GM18873 (cell line): ENCODE results near the gene TYROBP.
"Not testable (repeated sequence)": the region's sequence is repeated elsewhere in the genome, so short reads cannot be mapped to it uniquely, and the experiment has no call there.

Experiments
- ATAC-seq: cut with Tn5 transposase; IDR thresholded peaks from one replicate; pipeline ENCODE4 v1.9.1; 2021; ENCODE audit warnings: mild to moderate bottlenecking, moderate library complexity, moderate number of reproducible peaks; ENCODE audit not compliant: unreplicated experiment, low FRiP score

The TYROBP gene

DNA sequence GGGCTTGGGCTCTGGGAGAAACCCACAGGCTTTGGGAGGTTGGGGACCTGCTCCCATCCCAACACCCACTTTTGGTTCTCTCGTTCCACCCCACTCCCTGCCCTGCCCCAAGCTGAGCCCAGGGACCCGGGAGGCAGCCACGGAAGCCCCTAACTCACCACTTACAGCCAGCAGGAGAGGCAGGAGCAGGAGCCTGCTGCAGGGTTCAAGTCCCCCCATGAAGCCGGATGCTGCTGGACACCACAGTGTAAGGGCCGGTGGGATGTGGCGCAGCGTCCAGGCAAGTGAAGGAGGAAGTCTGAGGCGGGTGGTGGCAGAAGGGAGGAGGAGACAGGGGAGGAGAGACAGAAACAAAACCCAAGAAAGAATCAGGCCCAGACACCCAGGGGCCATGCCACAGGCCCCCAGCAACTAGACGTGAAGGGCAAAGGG, at the start of gene TYROBP:
Gene TYROBP, minus strand, starts transcription at position 286 of the 432 bp plus-strand sequence. Its CDS starts 67 bp downstream, at position 219.
- no peak for ATAC-seq

DNA sequence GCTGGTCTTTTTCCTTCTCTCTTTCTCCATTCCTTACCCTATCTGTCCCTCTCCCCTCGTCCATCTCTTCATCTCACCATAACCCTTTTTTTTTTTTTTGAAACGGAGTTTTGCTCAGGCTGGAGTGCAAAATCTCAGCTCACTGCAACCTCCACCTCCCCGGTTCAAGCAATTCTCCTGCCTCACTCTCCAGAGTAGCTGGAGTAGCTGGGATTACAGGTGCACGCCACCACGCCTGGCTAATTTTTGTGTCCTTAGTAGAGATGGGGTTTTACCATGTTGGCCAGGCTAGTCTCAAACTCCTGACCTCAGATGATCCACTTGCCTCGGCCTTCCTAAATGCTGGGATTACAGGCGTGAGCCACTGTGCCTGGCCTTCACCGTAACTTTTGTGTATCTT, 49.3 kb upstream of the TYROBP start:
- not testable (repeated sequence) for ATAC-seq

- ATAC-seq, result no peak
Measured at GRCh38 chr19:35955881-35956634, 48.0 kb upstream of the TYROBP start.

DNA sequence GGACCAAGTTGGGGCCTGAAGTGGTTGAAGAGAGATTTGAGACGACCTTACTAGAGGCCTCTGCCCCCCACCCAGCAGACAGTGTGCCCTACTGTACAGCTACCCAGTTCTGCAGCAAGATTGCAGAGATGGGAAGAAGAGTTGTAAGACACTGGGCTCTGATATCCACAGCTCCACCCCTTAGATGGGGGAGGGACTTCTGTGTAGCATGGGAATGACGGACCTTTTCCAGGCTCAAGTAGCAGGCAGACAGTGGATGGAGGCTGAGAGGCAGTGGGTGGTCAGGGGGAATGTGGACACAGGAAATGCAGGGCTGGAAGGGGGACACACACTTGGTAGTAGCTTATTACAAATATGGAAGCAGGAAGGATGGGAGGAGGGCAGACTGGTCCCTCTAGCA, 41.0 kb upstream of the TYROBP start:
- no peak for ATAC-seq

GRCh38 chr19:35946203-35946602, 38.1 kb upstream of the TYROBP start:
- no peak for ATAC-seq

DNA sequence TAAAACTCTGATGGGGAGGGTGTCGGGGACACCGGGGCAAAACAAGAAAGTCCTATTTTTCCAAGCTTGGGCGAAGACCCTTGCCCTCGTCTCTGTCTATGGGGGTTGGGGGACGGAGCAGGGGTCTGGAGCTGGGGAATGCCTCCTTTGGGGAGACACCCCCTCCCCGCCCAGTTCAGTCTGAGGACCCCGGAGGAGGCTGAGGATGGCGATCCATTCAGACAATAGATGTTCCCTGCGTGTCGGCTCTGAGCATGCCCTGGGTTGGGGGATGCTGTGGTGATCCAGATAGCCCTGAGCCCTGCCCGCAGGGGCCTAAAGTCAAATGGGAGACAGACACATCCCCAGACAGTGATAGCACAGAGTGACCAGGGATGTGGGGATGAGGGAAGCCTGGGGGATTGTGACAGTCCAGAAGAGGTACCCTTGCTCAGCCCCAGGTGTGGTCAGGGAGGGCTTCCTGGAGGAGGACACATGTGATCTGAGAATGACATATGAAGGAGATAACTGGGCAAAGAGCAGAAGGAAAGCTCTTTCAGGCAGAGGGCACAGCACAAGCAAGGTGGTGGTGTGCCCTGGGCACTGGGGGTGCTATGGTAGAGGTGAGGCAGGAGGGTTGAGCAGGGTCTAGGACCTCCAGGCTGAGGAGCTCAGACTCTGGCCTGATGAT, 37.2 kb upstream of the TYROBP start:
- no peak for ATAC-seq

DNA sequence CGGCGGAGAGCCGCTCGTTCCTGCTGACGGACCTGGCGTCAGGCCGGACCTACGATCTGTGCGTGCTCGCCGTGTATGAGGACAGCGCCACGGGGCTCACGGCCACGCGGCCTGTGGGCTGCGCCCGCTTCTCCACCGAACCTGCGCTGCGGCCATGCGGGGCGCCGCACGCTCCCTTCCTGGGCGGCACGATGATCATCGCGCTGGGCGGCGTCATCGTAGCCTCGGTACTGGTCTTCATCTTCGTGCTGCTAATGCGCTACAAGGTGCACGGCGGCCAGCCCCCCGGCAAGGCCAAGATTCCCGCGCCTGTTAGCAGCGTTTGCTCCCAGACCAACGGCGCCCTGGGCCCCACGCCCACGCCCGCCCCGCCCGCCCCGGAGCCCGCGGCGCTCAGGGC, 36.5 kb upstream of the TYROBP start:
- no peak for ATAC-seq

DNA sequence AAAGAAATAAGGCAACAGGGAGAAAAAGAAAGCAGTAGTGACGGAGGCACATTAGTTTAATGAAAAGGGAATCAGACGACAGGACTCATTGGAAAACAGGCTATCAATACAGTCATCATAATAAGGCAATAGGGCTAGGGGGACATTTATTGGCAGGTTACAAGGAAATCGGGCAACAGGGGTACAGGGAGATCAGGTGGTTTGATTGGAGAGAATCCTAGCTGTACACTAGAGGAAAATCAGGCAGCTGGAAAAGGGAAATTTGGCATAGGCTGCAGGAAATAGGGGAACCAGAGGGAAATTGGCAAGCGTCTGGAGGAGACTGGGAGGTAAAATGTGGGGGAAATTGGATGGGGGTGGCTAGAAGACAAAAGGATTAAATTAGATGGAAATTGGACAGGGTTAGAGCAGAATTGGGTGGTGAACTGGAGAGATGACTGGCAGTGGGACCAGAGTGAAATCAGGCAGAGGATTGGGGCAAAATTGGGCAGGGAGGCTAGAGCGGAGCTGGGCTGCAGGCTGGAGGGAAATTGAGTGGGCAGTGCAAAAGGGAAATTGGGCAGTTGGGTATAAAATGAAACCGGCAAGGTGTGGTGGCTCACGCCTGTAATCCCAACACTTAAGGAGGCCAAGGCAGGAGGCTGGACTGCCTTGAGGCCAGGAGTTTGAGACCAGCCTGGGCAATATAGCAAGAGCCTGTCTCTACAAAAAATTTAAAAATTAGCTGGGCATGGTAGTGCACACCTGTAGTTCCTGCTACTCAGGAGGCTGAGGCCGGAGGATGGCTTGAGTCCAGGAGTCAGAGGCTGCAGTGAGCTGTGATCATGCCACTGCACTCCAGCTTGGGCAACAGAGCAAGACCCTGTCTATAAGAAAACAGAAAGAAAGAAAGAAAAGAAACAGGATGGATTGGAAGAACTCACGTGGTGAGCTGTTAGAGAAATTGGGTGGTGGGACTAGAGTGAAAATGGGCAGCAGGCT, 35.5 kb upstream of the TYROBP start:
- no peak for ATAC-seq

DNA sequence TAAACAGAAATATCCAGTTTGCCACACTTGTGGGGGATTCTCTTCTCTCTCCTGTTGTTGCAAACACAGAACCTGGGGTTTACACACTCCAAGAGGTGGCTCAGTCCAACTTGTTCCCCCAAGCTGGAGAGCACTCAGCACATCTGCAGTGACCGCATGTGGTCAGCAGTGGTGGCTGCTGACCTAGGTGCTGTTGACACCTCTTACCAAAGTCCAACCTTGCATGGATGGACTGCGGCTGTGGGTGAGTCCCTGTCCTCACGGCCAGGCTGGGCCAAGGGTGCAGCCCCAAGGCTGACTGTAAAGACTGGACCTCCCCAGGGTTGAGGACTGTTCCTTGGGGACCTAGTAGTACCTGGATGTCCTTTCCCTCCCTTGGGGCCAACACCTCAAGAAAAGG, 34.1 kb upstream of the TYROBP start:
- ATAC-seq, result no peak

DNA sequence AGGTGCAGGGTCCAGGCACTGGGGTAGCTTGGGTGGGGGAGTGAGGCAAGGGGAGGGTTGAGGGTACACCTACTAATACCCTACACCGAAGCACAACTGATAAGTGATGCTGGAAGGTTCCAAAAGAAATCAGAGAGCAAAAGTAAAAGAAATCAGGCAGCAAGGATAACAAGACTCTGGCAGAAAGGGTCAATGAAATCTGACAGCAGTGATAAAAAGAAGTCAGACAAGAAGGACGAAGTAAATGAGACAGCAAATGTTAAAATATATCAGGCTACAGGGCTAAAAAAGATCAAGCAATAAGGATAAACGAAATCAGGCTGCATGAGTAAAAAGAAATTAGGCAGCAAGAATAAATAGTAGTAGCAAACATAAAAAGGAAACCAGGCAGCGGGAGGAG, 32.7 kb upstream of the TYROBP start:
- ATAC-seq, result no peak

DNA sequence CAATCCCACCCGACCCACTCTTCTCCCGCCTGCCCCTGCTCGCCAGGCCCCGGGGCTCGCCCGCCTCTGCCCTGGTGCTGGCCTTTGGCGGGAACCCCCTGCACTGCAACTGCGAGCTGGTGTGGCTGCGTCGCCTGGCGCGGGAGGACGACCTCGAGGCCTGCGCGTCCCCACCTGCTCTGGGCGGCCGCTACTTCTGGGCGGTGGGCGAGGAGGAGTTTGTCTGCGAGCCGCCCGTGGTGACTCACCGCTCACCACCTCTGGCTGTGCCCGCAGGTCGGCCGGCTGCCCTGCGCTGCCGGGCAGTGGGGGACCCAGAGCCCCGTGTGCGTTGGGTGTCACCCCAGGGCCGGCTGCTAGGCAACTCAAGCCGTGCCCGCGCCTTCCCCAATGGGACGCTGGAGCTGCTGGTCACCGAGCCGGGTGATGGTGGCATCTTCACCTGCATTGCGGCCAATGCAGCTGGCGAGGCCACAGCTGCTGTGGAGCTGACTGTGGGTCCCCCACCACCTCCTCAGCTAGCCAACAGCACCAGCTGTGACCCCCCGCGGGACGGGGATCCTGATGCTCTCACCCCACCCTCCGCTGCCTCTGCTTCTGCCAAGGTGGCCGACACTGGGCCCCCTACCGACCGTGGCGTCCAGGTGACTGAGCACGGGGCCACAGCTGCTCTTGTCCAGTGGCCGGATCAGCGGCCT, 32.1 kb upstream of the TYROBP start:
- ATAC-seq, result no peak

DNA sequence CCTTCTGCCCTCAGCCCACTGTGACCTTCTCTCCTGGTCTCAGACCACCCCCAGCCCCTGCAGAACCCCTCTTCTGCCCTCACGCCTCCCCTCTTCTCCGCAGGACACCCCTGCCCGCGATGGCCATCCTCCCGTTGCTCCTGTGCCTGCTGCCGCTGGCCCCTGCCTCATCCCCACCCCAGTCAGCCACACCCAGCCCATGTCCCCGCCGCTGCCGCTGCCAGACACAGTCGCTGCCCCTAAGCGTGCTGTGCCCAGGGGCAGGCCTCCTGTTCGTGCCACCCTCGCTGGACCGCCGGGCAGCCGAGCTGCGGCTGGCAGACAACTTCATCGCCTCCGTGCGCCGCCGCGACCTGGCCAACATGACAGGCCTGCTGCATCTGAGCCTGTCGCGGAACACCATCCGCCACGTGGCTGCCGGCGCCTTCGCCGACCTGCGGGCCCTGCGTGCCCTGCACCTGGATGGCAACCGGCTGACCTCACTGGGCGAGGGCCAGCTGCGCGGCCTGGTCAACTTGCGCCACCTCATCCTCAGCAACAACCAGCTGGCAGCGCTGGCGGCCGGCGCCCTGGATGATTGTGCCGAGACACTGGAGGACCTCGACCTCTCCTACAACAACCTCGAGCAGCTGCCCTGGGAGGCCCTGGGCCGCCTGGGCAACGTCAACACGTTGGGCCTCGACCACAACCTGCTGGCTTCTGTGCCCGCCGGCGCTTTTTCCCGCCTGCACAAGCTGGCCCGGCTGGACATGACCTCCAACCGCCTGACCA, 31.4 kb upstream of the TYROBP start:
- no peak for ATAC-seq

GRCh38 chr19:35938282-35939224, 30.5 kb upstream of the TYROBP start:
- ATAC-seq, result no peak

DNA sequence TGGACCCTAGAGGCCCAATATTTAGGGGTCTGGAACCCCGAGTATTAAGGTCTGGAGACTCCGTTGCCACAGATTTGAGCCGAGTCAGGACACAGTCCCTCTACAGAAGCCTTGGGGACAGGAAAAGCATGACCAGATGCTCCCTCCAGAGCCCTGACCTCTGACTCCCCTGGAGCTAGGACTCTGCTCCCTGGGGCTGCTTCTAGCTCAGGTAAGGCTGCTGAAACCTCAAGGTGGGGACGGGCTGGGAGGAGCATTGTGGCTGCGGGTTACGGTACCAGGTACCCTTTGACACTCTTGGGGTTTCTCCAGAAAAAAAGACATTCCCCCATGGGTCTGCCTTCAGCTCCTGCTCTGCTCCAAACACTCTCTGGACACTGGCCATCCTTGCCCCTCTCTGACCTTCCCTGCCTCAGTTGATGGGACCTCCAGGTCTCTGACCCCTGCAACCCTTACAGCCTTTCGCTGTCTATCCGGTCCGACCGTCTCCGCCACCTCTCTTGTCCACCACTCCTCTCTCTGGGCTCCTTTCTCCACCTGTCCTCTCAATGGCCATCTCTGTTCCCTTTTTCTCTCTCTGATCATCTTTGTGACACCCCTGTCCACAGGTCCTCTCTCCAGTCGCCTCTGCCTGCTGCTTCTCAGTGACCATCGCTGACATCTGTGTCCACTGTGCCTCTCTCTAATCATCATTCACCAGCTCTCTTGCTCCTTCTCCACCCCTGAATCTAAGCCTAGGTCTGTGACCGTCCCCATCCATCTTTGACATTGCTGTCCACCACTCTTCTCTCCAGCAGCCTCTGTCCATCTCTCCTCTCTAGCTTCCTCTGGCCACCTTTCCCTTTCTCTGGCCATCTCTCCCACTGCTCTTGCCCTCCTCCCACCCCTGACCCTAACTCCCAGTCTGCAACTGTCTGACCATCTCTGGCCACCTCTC, 29.5 kb upstream of the TYROBP start:
- ATAC-seq, result no peak

DNA sequence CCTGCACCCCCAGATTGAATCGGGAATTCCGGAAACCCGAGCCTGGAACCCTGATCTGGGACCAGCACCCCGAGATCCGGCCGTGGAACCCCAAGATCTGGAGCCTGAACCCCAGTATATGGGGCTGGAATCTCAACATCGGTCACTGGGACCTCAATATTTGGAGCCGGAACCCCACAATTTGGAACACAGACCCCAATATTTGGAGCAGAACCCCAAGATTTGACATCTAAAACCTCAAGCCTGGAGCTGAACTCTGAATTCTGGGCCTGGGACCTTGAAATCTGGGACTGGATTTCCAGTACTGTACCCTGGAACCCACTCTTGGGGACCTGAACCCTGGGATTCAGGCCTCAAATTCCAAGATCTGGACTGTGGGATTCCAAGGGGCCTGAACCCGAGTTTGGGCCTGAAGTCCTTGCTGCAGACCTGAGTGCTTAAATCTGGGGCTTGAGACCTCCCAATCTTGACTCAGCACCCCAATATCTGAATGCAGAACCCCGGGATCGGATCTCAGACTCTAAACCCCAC, 28.7 kb upstream of the TYROBP start:
- ATAC-seq, result no peak

DNA sequence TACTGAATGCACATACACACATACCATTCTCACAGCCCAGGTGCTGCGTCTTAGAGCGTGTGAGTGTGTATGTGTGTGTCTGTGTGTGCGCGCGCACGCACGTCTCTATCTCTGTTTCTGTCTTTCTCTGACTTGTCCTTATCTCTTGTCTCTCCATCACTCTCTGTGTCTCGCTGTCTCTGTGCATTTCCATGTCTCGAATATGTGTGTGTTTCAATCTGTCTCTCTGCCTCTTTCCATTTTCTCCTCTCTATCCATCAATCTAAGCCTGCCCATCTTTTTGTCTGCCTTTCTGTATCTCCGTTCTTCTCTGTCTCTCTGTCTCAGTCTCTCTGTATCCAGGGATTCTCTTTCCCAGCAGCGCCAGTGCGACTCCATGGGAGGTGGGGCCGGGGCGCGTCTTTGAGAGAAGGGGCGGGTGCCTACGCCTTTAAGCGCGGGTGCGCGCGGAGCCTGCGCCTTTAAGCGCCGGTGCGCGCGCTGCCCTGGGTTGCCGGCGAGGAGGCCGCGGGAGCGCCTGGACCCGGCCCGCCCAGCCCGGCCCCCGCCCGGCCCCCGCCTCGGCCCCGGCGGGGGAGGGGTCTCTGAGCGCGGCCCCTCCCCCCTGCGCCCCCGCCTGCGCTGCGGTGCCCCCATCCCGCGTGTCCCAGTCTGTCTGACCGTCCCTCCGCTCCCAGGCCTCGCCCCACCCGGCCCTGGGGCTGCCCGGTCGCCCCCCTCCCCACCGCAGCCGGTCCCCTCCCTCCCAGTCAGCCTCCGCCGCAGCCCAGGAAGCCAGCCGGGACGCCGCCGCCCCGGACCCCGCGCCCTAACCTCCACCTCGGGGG, 28.0 kb upstream of the TYROBP start, which contains the start of gene LRFN3:
Gene LRFN3, plus strand, starts transcription at position 464 of the 827 bp plus-strand sequence. CDS start 3,052 bp downstream, outside the sequence.
- ATAC-seq, result no peak
